Measurements from ENCODE around the gene USP28. TPM values are rescaled to one million over a fixed set of nuclear protein-coding genes. Genes with fewer than 3 reads are reported as not detected.
"Not testable (repeated sequence)": the region's sequence is repeated elsewhere in the genome, so short reads cannot be mapped to it uniquely, and the experiment has no call there.

USP28 gene
- polyA plus RNA-seq, 5 donors: 29.3 to 54.9 (median 46.7) TPM

DNA sequence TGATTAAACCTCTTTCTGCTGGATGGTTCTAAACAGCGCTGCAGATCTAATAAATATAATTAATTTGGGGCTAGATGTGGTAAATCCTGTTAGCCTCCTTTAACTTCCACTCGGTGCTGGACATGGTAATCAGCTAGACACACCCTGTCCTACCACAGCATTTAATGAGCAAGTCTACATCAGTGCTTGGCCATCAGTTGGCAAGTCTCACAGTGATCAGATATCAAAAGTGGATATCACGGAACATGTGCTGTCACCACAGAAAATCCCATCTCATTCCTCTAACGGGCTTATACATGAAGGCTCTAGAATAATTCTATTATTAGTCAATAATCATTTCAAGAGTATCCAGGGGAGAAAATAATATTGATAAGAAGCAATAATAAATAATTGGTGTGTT is 5.6 kb upstream of the USP28 start:
- no peak for DNase-seq

DNA sequence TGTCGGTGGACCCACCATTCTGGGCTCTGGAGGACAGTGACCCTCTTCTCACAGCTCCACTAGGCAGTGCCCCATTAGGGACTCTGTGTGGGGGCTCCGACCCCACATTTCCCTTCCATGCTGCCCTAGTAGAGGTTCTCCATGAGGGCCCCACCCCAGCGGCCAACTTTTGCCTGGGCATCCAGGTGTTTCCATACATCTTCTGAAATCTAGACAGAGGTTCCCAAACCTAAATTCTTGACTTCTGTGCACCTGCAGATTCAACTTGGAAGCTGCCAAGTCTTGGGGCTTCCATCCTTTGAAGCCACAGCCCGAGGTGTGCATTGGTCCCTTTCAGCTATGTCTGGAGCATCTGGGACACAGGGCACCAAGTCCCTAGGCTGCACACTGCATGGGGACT is 4.1 kb upstream of the USP28 start:
- not testable (repeated sequence) for DNase-seq

DNA sequence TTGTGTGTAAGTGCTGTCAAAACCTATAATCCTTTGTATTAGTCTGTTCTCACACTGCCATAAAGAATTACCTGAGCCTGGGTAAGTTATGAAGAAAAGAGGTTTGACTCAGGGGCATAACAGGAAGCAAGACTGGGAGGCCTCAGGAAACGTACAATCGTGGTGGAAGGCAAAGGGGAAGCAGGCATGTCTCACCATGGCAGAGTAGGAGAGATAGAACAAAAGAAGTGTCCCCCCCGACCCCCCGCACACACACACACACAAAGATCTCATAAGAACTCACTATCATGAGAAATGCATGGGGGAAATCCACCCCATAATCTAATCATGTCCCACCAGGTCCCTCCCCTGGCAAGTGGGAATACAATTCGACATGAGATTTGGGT is 2.3 kb upstream of the USP28 start:
- DNase-seq: no peak

DNA sequence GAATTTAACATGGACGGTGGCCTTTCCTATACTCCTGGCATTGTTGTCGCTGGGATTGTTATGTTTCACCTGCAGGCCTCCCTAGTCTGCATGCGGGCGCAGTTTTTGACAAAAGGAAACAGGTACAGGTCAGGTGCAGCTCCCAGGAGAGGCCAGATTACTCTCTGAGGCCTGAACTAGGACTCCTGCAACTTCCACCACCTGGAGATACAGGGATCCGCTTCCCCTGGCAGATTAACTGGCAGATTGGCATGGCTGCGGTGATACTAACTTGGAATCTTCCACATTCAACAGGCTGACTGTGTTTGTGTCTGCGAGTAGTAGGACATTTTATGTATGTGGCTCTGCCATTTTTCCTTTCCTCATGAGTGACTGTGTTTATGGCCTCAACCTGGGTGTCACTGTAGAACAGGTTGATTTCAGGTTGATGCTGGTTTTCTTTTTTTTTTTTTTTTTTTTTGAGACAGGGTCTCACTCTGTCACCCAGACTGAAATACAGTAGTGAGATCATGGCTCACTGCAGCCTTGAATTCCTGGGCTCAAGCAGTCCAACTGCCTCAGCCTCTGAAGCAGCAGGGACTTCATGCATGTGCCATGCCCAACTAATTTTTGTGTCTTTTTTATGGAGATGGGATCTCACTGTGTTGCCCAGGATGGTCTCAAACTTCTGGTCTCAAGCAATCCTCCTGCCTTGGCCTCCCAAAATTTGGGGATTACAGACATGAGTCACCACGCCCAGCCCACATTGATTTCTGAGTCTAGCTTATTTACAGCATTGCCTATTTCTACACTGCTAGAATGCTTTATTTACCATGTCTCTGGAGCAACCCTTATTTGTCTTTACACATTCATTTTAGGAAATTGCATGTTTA is 1.7 kb upstream of the USP28 start:
- DNase-seq: no peak

DNA sequence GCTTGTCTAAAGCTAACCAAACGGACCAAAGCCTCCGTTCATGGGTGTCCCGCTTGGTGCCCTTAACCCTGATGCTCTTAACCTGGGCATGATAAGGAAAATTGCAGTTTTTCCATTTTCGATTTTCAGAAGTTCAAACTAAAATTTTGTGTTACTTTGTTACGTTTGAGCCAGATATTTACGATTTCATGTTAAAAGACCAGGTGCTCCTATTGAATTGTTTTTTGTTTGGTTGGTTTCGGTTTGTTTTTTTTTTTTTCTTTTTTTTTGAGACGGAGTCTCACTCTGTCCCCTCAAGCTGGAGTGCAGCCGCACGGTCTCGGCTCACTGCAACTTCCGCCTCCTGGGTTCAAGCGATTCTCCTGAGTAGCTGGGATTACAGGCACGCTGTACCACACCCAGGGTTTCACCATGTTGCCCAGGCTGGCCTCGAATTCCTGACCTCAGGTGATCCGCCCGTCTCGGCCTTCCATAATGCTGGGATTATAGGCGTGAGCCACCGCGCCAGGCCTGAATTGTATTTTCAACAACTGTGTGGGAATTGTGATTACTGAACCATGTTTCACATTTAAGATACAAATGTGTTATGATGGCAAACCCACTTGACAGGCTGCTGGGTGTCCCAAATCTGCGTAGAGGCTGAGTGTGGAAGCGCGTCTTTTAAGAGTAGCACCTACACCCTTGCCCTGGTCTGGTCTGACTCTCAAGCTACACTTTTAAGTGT is 864 bp upstream of the USP28 start:
- no peak for DNase-seq

DNA sequence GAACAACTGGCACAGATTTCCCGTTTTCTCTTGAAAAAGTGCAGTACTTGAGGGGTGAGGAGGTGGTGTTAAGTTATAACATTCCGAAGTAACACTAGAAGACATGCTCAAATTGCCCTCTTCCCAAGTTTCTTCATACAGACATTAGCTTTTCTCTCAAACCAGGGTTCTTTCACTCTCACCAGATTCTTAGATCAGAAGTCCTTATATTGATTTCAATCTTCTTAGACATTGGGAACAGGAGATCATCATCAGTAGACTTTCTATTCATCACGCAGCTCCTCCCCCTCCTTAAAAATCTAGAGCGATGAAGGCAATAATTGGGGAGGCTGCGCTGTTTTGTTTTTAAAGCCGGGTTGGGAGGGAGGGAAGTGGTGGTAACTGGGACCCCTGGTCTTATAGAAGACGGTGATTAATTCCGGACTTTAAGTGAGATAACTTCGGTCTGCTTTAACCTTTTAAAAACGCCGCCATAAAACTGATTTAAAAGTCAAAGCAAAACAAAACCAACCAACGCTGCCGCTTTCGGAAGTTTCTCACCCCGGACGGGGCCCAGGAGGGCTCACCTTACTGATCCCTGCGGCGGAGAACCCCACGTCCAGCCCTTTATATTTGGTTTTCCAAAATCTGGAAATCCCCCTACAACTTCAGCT is 665 bp downstream of the USP28 start:
- DNase-seq: peak; percentile 25 to 41

DNA sequence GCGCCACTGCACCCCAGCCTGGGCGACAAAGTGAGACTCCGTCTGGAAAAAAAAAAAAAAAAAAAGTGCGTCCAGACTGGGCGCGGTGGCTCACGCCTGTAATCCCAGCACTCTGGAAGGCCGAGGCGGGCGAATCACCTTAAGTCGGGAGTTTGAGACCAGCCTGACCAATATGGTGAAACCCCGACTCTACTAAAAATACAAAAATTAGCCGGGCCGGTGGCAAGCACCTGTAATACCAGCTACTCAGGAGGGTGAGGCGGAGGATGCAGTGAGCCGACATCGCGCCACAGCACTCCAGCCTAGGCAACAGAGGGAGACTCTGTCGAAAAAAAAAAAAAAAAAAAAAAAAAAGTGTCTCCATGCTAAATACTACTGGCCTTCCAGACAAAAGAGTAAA is 1.3 kb downstream of the USP28 start:
- no peak for DNase-seq

DNA sequence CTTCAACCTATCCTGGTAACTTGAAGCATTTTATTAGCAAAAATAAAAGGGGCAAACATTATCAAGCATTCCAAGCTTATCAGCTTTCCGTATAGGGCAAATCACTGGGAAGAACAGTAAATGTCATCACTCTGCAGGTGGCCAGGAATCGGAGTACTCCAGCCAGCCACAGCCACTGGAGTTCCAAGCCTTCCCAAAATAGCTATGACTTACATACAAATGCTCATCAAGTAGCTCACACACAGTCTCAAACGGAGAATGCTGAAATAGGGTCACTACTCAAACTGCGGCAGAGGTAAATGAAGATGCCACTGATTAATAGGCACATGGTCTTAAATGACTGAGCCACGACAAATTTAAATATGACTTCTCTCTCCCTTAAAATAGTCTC is 2.1 kb downstream of the USP28 start:
- no peak for DNase-seq

DNA sequence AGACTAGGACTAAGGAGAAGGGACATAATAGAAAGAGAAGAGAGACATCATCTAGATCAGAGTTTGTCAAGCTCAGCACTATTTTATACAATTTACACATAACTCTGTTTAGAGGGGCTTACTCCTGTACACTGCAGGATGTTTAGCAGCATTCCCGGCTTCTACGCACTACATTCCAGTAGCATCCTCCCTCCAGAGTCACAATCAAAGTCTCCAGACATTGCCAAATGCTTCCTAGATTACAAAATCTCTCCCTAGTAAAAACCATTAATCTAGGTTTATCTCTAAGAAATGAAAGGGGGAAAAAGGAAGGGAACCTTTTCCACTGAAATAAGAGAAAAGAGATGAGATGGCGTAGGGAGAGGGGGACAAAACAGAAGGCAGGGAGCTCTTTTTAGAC is 4.0 kb downstream of the USP28 start:
- DNase-seq: no peak

DNA sequence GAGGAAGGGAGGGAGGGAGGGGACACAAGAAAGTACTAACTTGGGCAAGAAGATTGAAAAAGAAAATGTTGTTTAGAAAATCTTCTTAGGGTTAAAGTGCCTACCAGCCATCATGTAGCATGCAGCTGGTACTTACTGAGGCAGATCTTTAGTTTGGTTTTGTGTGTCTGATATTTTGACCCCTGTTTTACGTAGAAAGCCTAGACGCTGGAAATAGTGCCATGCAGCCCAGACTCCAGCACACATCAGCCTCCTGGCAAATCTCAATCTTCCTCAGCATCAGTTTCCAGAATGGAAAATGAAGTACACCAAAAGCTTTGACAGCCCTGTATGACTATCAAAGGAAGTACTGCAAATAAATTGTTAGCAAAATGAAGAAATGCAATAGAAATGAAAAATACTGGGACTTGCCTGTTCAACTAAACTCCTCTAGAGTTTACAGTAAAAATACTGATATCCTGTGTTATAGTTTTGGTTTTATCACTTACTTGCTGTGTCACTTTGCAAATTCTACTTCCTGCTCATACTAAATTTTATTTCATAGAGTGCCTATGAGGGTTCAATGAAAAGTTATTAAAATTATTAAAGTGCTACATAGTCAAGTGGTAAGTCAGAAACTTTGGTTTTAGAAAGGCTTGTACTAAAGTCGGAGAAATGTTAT is 7.4 kb downstream of the USP28 start:
- DNase-seq: no peak

DNA sequence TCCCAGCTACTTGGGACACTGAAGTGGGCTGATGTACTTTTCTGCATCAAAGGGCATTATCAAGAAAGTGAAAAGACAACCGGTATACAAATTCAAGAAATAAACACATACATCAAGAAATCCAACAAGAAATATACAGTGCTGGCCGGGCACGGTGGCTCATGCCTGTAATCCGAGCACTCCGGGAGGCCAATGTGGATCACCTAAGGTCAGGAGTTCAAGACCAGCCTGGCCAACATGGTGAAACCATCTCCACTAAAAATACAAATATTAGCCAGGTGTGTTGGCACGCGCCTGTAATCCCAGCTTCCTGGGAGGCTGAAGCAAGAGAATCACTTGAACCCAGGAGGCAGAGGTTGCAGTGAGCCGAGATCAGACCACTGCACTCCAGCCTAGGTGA is 9.5 kb downstream of the USP28 start:
- no peak for DNase-seq

DNA sequence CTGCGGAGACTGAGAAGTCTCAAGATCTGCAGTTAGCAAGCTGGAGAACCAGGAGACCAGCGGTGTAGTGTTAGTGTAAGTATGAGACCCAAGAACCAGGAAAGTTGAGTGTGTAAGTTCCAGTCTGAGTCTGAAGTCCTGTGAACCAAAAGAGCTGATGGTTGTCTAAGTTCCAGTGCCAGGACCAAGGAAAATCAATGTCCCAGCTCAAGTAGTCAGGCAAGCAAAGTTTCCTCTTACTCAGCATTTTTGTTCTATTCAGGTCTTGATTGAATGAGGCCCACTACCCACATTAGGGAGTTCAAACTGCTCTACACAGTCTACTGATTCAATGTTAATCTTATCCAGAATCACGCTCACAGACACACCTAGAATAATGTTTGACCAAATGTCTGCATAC is 11.0 kb downstream of the USP28 start:
- DNase-seq: no peak

DNA sequence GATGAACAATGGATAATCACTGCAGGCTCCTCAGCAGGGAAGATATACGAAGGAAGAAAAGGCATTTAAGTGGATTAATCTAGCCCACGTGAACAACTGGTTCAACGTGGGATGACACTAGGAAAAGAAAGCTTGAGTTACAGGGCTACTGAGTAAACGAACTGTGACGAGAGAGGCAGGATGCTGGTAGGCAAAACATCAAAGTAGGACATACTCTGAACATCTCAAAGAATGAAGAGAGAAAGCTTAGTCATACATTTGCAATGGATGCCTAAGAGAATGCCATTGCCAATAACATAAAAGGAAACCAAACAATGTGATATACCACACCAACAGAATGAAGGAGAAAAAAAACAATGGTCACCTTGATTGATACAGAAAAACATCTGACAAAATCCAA is 12.9 kb downstream of the USP28 start:
- no peak for DNase-seq

DNA sequence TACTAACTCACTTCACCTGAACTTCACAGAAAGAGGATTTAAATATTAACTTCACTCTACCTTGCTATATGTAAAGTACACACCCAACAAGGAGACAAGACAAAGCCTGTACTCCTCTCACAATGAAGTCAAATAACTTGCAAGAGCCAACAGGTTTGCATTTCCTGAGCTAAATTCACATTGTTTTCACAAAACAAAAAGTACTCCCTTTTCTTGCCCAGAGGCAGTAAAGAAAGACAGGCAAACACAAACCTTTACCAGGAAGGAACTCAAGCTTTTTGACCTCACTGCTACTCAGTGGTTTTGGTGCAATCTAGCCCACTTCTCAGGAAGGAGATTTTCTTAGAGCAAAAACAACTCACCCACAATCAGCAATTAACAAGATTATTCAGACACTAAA is 15.7 kb downstream of the USP28 start:
- no peak for DNase-seq

DNA sequence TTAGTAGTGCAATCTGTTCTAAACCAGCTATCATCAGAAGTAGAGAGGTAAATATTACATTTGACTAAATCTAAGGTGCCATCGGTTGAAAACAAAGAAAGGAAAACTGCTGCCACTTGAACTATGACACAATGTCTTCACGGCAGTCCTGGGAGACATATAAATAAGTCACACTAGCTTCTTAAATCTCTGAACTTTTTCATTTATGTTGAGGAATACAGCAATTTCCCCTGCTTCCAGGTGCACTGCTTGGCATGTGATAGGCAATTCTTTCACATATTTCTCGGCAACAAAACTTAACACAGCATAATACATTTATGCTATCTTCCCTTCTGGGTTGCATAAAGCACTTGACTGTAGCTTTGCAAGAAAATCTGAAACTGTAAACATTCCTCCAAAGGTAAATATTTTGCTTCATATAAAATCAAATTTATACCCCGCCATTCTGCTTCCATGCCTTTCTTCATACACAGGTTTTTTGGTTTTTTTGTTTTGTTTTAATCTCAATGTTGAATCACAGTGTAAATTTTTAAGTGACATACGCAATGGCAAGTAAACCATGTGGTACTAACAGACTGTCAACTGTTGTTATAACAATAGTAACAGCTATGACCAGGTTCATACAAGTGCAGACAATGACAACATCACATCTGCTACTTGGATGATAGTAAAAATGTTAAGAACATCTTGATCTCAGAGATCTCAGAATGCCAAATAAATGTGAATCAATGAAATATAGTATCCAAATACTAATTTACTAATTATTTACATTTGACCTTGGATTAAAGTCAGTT is 18.2 kb downstream of the USP28 start:
- DNase-seq: no peak

DNA sequence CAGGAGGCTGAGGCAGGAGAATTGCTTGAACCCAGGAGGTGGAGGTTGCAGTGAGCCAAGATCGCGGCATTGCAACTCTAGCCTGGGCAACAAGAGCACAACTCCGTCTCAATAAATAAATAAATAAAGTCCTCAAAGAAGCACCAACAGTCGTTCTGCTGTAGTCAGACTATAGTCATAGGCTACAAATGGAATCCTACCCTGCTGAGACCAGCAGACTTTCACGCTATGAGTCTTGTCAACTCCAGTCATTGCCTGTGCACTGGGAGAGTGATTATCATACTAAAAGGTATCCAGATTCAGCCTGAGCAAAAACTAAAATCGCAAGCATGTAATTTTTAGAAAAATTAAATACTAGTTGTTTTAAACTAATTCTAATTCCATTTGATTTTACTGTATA is 19.6 kb downstream of the USP28 start:
- no peak for DNase-seq

DNA sequence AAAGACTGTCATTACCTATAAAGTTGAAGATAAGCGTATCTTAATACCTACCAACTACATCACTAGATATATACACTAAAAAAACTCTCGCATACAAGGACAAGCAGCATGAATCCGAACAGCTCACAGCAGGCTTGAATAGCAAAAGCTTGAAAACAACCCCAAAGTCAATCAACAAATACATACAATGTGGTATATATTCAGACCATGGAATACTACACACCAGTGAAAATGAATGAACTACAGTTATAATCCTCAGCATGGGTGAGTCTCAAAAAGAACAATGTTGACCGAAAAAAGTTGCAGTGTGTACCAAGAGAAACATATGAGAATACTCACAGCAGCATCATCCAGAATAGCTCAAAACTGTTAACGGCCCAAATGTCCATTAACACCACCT is 25.2 kb downstream of the USP28 start:
- DNase-seq: no peak

DNA sequence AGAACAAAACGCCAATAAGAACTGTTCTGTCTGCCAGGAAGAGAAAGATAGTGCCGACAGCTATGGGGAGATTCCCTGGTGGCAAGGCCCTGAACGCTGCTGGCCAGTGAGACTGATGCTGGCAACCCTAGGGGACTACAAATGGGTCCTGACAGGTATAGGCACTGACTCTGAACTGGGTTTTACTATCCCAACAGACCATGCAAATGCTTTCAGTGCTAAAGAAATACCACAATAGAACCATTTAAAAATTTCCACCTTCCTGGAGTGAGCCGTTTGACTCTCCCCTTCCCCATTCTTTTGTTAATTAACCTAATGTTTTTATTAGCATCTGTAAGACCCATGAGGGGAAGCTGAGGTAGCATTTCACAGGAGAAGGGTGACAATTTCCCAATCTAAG is 25.7 kb downstream of the USP28 start:
- DNase-seq: no peak

DNA sequence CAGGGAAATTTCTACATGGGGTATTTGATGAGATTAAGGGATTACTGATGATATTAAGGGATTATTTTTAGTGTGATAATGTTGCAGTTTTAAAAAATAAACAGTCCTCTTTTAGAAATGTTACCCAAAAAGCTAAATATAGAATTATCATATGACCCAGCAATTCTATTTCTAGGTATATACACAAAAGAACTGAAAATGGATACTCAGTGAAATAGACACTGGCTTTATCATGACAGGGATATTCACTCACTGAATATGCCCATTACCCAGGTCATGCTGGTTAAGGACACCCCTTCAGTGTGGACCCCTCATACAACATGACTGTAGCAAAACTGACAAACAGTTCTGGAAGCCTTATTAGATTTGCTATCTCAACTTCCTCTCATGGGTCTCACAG is 27.8 kb downstream of the USP28 start:
- DNase-seq: no peak

DNA sequence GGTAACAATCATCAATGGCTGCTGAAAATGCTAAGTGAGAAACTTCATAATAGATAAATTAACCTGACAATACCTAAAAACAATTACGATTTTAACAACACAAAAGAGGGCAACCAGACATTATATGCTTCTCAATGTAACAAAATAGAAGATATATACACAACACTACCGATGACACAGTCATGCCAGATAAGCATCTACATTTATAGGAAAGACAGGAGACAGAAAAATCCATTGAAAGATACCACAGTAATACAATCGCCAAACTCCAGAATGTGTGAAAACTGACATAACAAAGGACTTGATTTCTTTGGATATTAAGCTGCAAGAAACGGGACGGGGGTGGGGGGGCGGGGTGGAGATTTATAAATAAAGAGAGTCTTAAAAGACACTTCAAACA is 28.3 kb downstream of the USP28 start:
- no peak for DNase-seq

DNA sequence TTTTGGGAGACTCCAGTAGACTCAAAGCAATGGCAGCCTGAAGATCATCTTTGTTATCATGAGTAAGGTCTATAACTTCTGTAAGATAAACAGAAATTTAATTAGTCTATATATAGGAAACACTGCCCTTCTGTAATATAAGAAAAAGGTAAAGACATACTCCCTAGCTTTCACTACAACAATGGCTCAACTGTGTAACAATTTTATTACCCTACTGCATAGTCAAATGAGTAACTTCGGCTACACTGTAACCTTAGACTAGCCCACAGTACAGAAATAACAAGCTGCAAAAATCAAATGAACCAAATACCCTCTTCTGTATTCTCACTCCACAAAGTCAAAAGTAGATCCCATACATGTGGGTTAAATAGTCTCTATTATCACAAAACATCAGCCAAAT is 33.7 kb downstream of the USP28 start:
- DNase-seq: no peak

All from right lung (tissue), 5 donors.